ENCODE measurements around the gene IL16. TPM values are rescaled to one million over a fixed set of nuclear protein-coding genes. Genes with fewer than 3 reads are reported as not detected.

Gene IL16
- total and polyA plus RNA-seq, 4 donors = 1.9 to 6.9 (median 4.4) TPM

GRCh38 chr15:81222007-81222406 is 25.3 kb downstream of the IL16 start:
- 88% methylated on average over 3 of the region's 3 CpGs for WGBS
- Histone ChIP-seq H3K36me3 (ENCODE audit: control insufficient read depth in 4 of 4, insufficient read depth in 3 of 4, low read depth in 1 of 4, low read length in 3 of 4) (no peaks in the 10 kb centered on the region), H3K4me1 (ENCODE audit: control insufficient read depth in 4 of 4, insufficient read depth in 4 of 4, low read length in 3 of 4) (no peaks in the 10 kb centered on the region), H3K27ac (ENCODE audit: low read depth in 1 of 2, low read length in 2 of 2) (no peak overlapping the region), H3K9ac (ENCODE audit: low read depth in 1 of 2, low read length in 2 of 2) (no peak overlapping the region), H3K4me3 (ENCODE audit: low read depth in 1 of 3, low read length in 3 of 3) (no peak overlapping the region), H3K9me3 (ENCODE audit: control insufficient read depth in 4 of 4, low read length in 3 of 4) (no peaks in the 10 kb centered on the region), H3K27me3 (ENCODE audit: control insufficient read depth in 4 of 4, insufficient read depth in 4 of 4, low read length in 3 of 4) (no peaks in the 10 kb centered on the region)
- TF ChIP-seq NR2F2 (IDR thresholded peaks at IDR 0.05) (no peak), RAD21 (IDR thresholded peaks at IDR 0.05) (no peak), FOXA2 (IDR thresholded peaks at IDR 0.05) (no peak), SP1 (IDR thresholded peaks at IDR 0.05) (no peak), HNF4A (conservative IDR thresholded peaks at IDR 0.05) (no peak), RXRA (IDR thresholded peaks at IDR 0.05) (no peak), HNF4G (IDR thresholded peaks at IDR 0.05) (no peak), EGR1 (IDR thresholded peaks at IDR 0.05; ENCODE audit: low read depth in 2 of 2) (no peak), ZBTB33 (IDR thresholded peaks at IDR 0.05) (no peak), GABPA (IDR thresholded peaks at IDR 0.05 in 1 of 2, conservative IDR thresholded peaks at IDR 0.05 in 1 of 2) (no peak), TAF1 (conservative IDR thresholded peaks at IDR 0.05) (no peak)
- TF ChIP-seq, protein P1, sequence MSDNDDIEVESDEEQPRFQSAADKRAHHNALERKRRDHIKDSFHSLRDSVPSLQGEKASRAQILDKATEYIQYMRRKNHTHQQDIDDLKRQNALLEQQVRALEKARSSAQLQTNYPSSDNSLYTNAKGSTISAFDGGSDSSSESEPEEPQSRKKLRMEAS (IDR thresholded peaks at IDR 0.05) = no peak
- TF ChIP-seq, protein P2, sequence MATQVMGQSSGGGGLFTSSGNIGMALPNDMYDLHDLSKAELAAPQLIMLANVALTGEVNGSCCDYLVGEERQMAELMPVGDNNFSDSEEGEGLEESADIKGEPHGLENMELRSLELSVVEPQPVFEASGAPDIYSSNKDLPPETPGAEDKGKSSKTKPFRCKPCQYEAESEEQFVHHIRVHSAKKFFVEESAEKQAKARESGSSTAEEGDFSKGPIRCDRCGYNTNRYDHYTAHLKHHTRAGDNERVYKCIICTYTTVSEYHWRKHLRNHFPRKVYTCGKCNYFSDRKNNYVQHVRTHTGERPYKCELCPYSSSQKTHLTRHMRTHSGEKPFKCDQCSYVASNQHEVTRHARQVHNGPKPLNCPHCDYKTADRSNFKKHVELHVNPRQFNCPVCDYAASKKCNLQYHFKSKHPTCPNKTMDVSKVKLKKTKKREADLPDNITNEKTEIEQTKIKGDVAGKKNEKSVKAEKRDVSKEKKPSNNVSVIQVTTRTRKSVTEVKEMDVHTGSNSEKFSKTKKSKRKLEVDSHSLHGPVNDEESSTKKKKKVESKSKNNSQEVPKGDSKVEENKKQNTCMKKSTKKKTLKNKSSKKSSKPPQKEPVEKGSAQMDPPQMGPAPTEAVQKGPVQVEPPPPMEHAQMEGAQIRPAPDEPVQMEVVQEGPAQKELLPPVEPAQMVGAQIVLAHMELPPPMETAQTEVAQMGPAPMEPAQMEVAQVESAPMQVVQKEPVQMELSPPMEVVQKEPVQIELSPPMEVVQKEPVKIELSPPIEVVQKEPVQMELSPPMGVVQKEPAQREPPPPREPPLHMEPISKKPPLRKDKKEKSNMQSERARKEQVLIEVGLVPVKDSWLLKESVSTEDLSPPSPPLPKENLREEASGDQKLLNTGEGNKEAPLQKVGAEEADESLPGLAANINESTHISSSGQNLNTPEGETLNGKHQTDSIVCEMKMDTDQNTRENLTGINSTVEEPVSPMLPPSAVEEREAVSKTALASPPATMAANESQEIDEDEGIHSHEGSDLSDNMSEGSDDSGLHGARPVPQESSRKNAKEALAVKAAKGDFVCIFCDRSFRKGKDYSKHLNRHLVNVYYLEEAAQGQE (IDR thresholded peaks at IDR 0.05) = no peak
- DNase-seq (ENCODE audit: low spot score) = no peak

DNA sequence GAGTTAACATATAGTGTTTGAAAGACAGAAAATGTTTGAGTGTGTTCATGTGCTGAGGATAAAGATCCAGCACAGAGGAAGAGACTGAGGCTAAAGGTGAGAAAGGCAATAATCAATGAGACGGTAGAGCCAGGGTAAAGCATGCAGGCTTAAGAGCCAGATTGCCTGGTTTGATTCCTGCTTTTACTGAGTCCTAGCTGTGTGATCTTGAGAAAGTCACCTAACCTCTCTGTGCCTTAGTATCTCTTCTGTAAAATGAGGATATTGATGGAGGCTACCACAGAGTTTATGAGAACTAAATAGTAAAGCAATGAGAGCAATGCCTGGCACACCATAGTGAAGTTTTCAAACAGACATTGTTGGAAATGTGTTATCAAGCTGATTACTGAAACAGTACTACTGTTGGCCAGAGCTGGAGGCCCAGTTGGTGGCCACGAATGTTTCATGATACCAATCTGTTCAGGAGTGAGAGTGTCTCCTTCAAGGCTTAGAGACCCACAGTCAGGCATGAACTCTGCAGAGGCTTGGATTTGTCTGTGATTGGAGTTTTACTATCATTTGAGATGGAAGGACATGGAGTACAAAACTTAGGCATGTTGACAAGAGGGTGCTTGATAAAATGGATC is 26.8 kb downstream of the IL16 start:
- 66% methylated on average over 2 of the region's 2 CpGs for WGBS
- no peak for TF ChIP-seq HNF4A (conservative IDR thresholded peaks at IDR 0.05)
- no peak for TF ChIP-seq RXRA (IDR thresholded peaks at IDR 0.05)
- TF ChIP-seq NR2F2 (IDR thresholded peaks at IDR 0.05) = no peak
- TF ChIP-seq, protein P2 (IDR thresholded peaks at IDR 0.05) = no peak
- no peak for TF ChIP-seq ZBTB33 (IDR thresholded peaks at IDR 0.05)
- TF ChIP-seq, protein P1 (IDR thresholded peaks at IDR 0.05) = no peak
- no peak for TF ChIP-seq YY1 (IDR thresholded peaks at IDR 0.05)
- no peak for TF ChIP-seq GABPA (IDR thresholded peaks at IDR 0.05 in 1 of 2, conservative IDR thresholded peaks at IDR 0.05 in 1 of 2)
- no peak for TF ChIP-seq SP1 (IDR thresholded peaks at IDR 0.05)
- Histone ChIP-seq H3K27ac (ENCODE audit: low read depth in 1 of 2, low read length in 2 of 2) (no peak overlapping the region), H3K27me3 (ENCODE audit: control insufficient read depth in 4 of 4, insufficient read depth in 4 of 4, low read length in 3 of 4) (no peaks in the 10 kb centered on the region), H3K9me3 (ENCODE audit: control insufficient read depth in 4 of 4, low read length in 3 of 4) (no peaks in the 10 kb centered on the region), H3K4me1 (ENCODE audit: control insufficient read depth in 4 of 4, insufficient read depth in 4 of 4, low read length in 3 of 4) (no peaks in the 10 kb centered on the region), H3K9ac (ENCODE audit: low read depth in 1 of 2, low read length in 2 of 2) (no peak overlapping the region), H3K4me3 (ENCODE audit: low read depth in 1 of 3, low read length in 3 of 3) (no peak overlapping the region), H3K36me3 (ENCODE audit: control insufficient read depth in 4 of 4, insufficient read depth in 3 of 4, low read depth in 1 of 4, low read length in 3 of 4) (no peaks in the 10 kb centered on the region)
- DNase-seq (ENCODE audit: low spot score) = no peak

All from liver (tissue), 9 donors.